KMS-11 (cell line): ENCODE results near the gene SCTR.

Experiments
- H2AFZ ChIP-seq: fragments of 200-600 bp; sonication (generic); 2 replicates; pipeline ENCODE4 v1.6.1; 2016; ENCODE audit warnings: antibody characterized with exemption, mixed run types, low read depth
- H3K27ac ChIP-seq: fragments of 200-600 bp; sonication (generic); 2 replicates; pipeline ENCODE4 v1.6.1; 2016; ENCODE audit warnings: mild to moderate bottlenecking, mixed run types
- H3K27me3 ChIP-seq: fragments of 200-600 bp; sonication (generic); 2 replicates; pipeline ENCODE4 v1.6.1; 2017; ENCODE audit warnings: mild to moderate bottlenecking, low read depth, mixed run types, moderate library complexity; ENCODE audit not compliant: insufficient read depth
- H3K36me3 ChIP-seq: fragments of 200-600 bp; sonication (generic); 2 replicates; pipeline ENCODE4 v1.6.1; 2017; ENCODE audit warnings: mild to moderate bottlenecking, mixed run types; ENCODE audit not compliant: insufficient read depth
- H3K4me1 ChIP-seq: fragments of 200-600 bp; sonication (generic); 2 replicates; pipeline ENCODE4 v1.6.1; 2016; ENCODE audit warnings: mild to moderate bottlenecking, low read depth, mixed run types; ENCODE audit not compliant: poor library complexity, severe bottlenecking
- H3K4me2 ChIP-seq: fragments of 200-600 bp; sonication (generic); 2 replicates; pipeline ENCODE4 v1.7.0; 2016; ENCODE audit warnings: mild to moderate bottlenecking, mixed run types
- H3K4me3 ChIP-seq: fragments of 200-600 bp; sonication (generic); IDR thresholded peaks from 2 replicates; pipeline ENCODE4 v1.6.1; 2017; ENCODE audit warnings: low read depth, low read length, mixed read lengths; ENCODE audit not compliant: insufficient read depth
- H3K79me2 ChIP-seq: fragments of 200-600 bp; sonication (generic); 2 replicates; pipeline ENCODE4 v1.6.1; 2016; ENCODE audit warnings: low read depth, mixed run types; ENCODE audit not compliant: insufficient read depth
- H3K9ac ChIP-seq: fragments of 200-600 bp; sonication (generic); 2 replicates; pipeline ENCODE4 v1.6.1; 2016; ENCODE audit warnings: mild to moderate bottlenecking, mixed run types
- H4K20me1 ChIP-seq: fragments of 200-600 bp; sonication (generic); 2 replicates; pipeline ENCODE4 v1.6.1; 2016; ENCODE audit warnings: mild to moderate bottlenecking, mixed run types; ENCODE audit not compliant: insufficient read depth
- CTCF ChIP-seq: fragments of 200-600 bp; sonication (generic); conservative IDR thresholded peaks from 2 replicates; pipeline ENCODE4 v1.6.1; 2017; ENCODE audit warnings: low read depth, mild to moderate bottlenecking, antibody characterized with exemption, low read length, moderate library complexity, mixed read lengths

Gene SCTR

GRCh38 chr2:119475857-119476244, 48.4 kb downstream of the SCTR start:
- Histone ChIP-seq H4K20me1 (no peaks in the 10 kb centered on the region), H3K4me1 (no peaks in the 10 kb centered on the region), H3K4me3 (no peak overlapping the region), H3K9ac (no peak overlapping the region), H3K27ac (no peak overlapping the region), H3K4me2 (no peak overlapping the region), H3K27me3 (no peaks in the 10 kb centered on the region), H3K36me3 (no peaks in the 10 kb centered on the region), H3K79me2 (no peaks in the 10 kb centered on the region), H2AFZ (no peak overlapping the region; the same call in 1 of the 2 replicates)
- no peak for TF ChIP-seq CTCF

GRCh38 chr2:119475225-119475856, 48.9 kb downstream of the SCTR start:
- Histone ChIP-seq H3K79me2 (no peaks in the 10 kb centered on the region), H3K4me2 (no peak overlapping the region), H4K20me1 (no peaks in the 10 kb centered on the region)

GRCh38 chr2:119474371-119475224, 49.7 kb downstream of the SCTR start:
- Histone ChIP-seq H4K20me1 (no peaks in the 10 kb centered on the region), H3K4me2 (no peak overlapping the region), H3K36me3 (no peaks in the 10 kb centered on the region), H3K9ac (no peak overlapping the region), H3K27ac (no peak overlapping the region), H2AFZ (no peak overlapping the region), H3K27me3 (no peaks in the 10 kb centered on the region), H3K4me3 (no peak overlapping the region), H3K79me2 (no peaks in the 10 kb centered on the region), H3K4me1 (no peaks in the 10 kb centered on the region)
- no peak for TF ChIP-seq CTCF

More at GRCh38 chr2:119475225-119475856, 48.9 kb downstream of the SCTR start:
- Histone ChIP-seq H3K27ac (no peak overlapping the region), H3K36me3 (no peaks in the 10 kb centered on the region), H3K27me3 (no peaks in the 10 kb centered on the region), H3K4me1 (no peaks in the 10 kb centered on the region), H2AFZ (no peak overlapping the region), H3K4me3 (no peak overlapping the region), H3K9ac (no peak overlapping the region)
- TF ChIP-seq CTCF = no peak

GRCh38 chr2:119473621-119474370, 50.5 kb downstream of the SCTR start:
- Histone ChIP-seq H3K79me2 (no peaks in the 10 kb centered on the region), H3K27ac (no peak overlapping the region), H3K4me1 (no peaks in the 10 kb centered on the region), H3K4me3 (no peak overlapping the region), H3K4me2 (no peak overlapping the region), H3K9ac (no peak overlapping the region), H4K20me1 (no peaks in the 10 kb centered on the region), H3K36me3 (no peaks in the 10 kb centered on the region), H2AFZ (no peak overlapping the region), H3K27me3 (no peaks in the 10 kb centered on the region)
- no peak for TF ChIP-seq CTCF
